ENCODE measurements around the gene LPAR1.

DNA sequence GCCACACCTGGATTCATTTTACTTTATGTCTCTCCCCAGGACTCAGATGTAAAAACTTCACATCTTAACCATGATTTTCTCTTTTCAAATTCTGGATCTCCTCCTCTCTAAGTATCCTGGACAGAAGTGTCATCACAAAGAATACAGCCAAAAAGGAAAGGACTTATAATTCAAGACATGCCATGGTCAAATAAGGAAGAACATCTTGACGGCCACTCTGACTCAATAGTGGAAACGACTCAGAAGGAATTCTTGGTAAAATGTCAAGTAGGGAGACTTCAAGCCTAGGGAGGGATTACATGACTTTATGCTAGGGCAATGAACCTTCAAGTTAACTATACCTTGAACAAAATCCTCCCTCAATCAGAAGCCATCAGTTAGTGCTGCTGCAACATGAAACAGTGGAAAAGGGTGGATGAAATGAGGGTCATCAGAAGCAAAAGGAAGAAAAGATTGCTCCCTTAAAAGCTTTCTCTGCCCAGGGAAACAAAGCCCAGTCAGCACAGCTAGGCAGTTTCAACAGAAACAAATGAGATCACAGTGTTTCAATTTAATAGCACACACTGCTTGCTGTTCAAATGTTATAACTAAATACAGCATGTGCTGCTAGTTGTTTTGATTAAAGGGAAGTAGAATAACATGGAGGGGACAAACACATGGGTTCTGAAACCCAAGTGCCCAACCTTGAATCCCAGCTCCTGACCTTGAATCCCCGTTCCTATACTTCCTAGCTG is 101.4 kb downstream of the LPAR1 start:
- no peak for TF ChIP-seq POLR2A (IDR thresholded peaks at IDR 0.05; ENCODE audit: low read length)
- no peak for TF ChIP-seq GATA1 (IDR thresholded peaks at IDR 0.05; ENCODE audit: low read depth, low read length)

Measured in erythroblast (primary cell).